Ovary (tissue), 3 donors: Measurements from ENCODE around the gene TMC2.

ENCODE experiments used
- POLR2A ChIP-seq: fragments of 450-650 bp; IDR thresholded peaks from one replicate; pipeline ENCODE4 v1.6.1; 2017; ENCODE audit warnings: antibody characterized with exemption, mild to moderate bottlenecking, moderate library complexity
- TF ChIP-seq, protein P1 (sequence below), 3 donors: fragments of 450-650 bp in 2 of 3; fragments of 200-600 bp in 1 of 3; IDR thresholded peaks; one replicate each; pipeline versions ENCODE4 v1.5.1 to v1.8.0; 2016 to 2022; ENCODE audit warnings: antibody characterized with exemption in 3 of 3, mild to moderate bottlenecking in 1 of 3
- donor health status: DM: no; HTN: no; CAD: no.

DNA sequence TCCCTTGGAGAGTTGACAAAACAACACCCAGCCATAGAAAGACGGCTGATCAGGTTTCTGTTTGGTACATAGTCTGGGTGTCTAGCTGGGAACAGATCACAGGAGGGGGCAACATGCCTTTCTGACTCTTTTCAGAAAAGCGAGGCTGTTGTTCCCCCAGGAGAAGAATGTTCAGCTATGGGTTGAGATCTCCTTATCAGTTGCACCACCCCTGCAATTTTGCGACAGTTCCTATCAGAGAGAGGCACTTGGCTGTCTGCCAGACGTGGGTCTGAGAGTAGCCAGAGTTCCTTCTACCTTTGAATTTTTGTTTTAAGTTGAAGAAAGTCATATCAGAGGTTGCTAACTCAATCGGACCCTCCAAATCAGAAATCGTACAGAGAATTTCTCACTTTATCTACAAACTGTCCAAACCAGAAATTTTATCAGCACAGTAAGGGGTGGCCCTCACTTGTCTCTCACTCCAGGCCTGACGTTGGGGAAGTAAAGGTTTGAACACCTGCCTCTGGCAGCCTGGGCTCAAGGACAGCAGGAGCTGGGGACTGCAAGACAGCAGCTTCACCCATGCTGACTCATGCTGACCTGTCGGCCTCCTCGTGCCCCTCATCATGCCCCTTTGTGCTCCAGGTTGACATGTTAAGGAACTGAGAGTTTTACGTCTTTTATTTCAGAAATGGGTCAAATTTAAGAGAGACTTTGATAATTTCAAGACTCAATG is 42.3 kb downstream of the TMC2 start:
- TF ChIP-seq, protein P1, sequence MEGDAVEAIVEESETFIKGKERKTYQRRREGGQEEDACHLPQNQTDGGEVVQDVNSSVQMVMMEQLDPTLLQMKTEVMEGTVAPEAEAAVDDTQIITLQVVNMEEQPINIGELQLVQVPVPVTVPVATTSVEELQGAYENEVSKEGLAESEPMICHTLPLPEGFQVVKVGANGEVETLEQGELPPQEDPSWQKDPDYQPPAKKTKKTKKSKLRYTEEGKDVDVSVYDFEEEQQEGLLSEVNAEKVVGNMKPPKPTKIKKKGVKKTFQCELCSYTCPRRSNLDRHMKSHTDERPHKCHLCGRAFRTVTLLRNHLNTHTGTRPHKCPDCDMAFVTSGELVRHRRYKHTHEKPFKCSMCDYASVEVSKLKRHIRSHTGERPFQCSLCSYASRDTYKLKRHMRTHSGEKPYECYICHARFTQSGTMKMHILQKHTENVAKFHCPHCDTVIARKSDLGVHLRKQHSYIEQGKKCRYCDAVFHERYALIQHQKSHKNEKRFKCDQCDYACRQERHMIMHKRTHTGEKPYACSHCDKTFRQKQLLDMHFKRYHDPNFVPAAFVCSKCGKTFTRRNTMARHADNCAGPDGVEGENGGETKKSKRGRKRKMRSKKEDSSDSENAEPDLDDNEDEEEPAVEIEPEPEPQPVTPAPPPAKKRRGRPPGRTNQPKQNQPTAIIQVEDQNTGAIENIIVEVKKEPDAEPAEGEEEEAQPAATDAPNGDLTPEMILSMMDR (IDR thresholded peaks at IDR 0.05) = no peak
- TF ChIP-seq POLR2A = no peak
